Cardiac septum (tissue), 1 donor: ENCODE measurements around the gene RTL5. TPM values are rescaled to one million over a fixed set of nuclear protein-coding genes. Genes with fewer than 3 reads are reported as not detected.

Experiments
- DNase-seq: peaks from one replicate; pipeline ENCODE4 v3.0.0-alpha.2; 2020; ENCODE audit warnings: low spot score
- intact Hi-C: fragments of 100-400 bp; cut with DNase I; formaldehyde crosslinking; loops from one replicate; pipeline ENCODE4 v1.14.0; 2022
- total RNA-seq: library from RNA; stranded (reverse); fragmentation: NEBNext Ultra II Directional; extraction: Animal tissue kit (Norgen Biotek cat#: 25700); gene quantifications from one replicate; pipeline ENCODE4 v1.2.1, GENCODE V29; 2021
- donor health status: DM: no; HTN: no; CAD: no.

Gene RTL5
- total RNA-seq, 1 donor from 2014 or later: 6.3 TPM

DNA sequence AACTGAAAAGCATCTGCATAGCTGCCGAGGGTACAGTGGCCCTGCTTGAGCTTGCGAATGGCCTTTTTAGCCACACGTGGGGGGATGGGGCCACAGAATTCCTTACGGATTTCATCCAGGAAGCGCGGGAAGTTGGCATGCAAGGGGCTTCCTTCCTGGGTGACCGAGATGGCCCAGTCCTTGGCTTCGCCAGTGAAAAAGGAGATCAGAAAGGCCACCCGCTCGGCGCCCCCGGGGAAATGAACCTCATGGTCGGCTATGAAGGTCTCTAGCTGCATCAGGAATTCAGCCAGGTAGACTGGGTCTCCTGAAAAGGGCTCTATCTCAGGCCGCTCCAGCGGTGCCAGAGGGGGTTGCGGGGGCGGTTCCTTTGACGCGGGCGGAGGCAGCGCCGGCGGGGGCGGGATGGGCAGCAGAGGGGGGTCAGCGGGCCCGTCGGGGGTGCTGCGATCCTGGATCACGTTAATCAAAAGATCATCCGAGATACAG is 909 bp downstream of the RTL5 start:
- intact Hi-C loops: loop anchor here (5.0 kb wide), 1 partner anchor 51 kb away; the partner anchor contains the start of gene PIN4
- no peak for DNase-seq

DNA sequence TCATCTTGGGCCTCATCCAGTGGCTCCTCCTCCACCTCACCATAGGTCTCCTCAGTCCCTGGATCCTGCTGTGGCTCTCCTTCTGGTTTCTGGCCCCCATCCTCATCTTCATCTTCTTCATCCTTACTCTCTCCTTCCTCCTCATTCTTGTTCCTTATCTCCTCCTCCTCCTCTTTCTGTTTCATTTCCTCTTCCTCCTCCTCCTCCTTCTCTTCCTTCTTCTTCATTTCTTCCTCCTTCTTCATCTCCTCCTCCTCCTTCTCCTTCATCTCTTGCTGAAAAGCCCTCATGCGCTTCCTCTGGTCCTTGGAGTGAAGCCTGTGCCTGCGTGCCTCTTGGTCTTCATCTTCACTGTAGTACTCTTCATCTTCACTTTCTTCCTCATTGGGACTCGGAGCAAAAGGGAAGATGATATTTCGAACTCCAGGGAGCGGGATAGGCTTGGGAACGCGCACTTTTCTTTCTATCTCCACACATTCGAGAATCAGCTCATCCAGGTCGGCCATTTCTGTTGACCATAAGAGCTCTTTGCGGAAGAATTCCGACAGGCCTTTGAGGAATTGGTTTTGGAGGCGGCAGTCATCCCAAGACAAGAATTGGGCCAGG is 1.5 kb downstream of the RTL5 start:
- intact Hi-C loops: loop anchor here (5.0 kb wide), 1 partner anchor 52 kb away; the partner anchor contains the start of gene PIN4
- DNase-seq: no peak

DNA sequence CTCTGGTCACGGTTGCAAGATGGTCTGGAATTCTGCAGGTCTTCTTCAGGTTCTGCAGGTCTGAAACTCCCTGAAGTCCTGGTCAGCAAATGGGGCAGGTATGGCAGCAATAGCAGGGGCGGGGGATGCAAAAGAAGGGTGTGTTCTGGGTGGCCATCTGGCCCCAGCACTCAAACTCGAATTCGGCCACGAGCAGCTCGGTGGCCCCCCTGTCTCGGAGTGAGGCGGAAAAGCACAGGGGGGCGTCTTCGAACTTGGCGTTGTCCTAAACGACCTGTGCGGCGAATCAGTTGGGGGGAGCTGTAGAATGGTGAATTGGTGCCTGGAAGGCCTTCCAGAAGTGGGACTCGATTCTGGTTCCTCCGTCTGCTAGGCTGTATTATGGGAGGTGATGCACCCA is 2.1 kb downstream of the RTL5 start:
- intact Hi-C loops: loop anchor here (5.0 to 10.0 kb wide), 3 partner anchors 53 to 215 kb away; partner anchors contain the start of genes NHSL2 and PIN4
- DNase-seq: no peak

DNA sequence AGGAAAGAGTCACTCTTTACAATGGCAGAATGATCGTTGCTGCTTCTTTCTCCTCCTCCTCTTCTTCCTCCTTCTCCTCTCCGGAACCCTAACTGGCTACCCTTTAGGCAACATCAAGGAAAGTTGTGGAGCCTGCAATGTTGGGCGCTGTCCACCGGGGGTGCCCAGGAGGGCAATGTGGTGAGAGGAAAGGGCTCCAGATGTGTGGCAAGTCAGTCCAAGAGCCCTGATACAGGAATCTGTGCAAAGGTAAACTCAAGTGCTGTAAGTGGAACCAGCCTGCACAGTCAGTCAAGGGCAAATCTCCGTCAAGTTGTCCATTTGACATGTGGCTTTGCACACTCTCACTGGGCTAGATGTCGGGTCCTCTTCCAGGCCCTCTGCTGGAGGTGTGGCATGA is 2.8 kb downstream of the RTL5 start:
- no peak for DNase-seq
- intact Hi-C loops: loop anchor here (5.0 to 10.0 kb wide), 2 partner anchors 127 to 214 kb away; partner anchors contain the start of gene NHSL2

DNA sequence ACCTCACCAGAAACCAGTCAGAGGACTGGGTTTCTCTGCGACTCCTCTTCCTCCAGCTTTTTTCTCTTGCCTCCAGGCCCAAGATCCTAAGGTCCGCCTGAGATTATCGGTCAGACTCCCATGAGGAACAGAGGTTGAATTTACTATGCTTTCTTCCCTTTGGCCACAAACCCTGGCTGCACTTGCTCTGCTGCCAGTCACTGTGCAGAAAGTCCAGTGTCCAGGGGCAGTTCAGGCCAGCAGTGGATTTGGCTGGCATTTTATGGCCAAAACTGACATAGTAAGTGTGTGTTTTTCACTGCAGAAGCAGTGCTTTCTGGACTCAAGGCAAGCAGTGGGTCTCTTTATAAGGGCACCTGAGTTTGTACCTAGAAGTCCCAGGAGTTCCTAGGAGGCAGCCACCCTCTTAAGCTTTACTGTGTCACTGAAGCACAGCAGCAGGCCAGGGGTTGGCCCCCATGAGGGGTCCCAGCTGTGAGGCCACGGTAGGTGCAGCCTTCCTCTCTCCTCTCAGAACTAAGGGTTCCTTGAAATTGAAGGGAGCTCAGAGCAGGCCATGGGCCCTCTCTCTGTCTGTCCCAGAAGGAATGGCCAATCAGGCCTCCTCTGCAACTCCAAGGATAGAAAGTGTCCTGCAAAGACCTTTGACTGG is 3.4 kb downstream of the RTL5 start:
- no peak for DNase-seq
- intact Hi-C loops: loop anchor here (5.0 to 10.0 kb wide), 2 partner anchors 126 to 214 kb away; partner anchors contain the start of gene NHSL2

DNA sequence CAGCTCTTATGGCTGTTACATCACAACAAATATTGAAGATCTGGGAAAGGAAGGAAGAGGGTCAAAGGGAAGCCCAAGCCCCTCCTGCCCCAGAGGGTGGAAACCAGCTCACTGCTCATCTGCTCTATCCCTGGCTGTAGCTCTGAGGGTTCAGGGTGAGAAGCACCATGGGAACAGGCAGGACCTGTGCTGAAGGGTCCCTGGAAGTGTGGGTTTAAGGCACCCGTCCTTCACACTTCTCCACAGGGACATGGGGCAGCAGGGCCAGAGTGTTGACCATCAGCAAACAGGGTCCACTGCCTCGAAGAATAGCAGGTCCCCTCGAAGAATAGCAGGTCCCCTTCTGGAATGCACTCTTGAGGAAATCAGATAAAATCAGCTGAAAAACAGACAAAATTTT is 4.4 kb downstream of the RTL5 start:
- no peak for DNase-seq
- intact Hi-C loops: loop anchor here (2.0 to 10.0 kb wide), 3 partner anchors 109 to 213 kb away; partner anchors contain the start of gene NHSL2

DNA sequence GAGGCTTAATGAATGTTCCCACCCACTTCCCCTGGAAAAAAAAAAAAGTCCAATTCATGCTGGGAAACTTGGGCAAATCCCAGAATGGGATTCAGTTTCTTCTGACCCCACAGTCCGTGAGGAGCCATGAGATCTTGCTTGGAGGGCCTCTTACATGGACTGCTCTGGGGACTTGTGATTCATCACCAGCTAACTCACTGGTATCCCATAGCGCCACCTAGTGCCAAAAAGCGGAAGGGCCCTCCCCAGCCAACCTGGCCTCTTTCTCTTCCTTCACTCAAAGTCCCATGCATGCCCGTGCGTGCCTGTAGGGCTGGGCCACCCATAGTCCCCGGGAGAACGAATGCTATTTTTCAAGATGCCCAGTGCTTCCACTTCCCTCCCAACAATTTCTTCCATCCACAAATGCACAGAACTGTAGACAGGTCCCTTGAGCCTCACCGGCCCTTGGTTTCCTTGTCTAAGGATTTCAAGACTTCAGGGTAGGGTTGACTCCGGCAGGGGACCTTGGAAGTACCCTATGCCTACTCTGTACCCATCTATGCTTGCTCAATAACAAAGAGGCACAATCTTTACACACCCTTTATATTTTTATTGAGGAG is 5.1 kb downstream of the RTL5 start:
- peak; percentile 92 for DNase-seq
- intact Hi-C loops: loop anchor here (2.0 to 10.0 kb wide), 3 partner anchors 108 to 212 kb away; partner anchors contain the start of gene NHSL2

DNA sequence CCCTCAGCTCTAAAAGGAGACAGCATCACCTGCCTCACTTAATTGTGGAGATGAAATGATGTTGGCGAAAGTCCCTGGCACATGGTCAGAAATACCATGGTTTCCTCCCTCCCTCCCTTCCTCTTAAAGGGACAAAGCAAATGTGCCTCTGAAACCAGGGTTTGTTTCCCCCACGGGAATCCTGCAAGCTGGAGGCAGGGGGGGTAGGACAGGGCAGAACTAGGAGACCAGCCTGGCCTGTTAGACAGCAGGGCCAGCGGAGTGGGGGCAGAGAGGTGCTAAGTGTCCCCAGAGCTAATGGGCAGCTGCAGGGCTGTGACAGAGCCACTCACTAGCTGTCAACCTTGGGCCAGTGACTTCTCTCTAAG is 5.7 kb downstream of the RTL5 start:
- DNase-seq: no peak
- intact Hi-C loops: loop anchor here (2.0 to 10.0 kb wide), 3 partner anchors 107 to 211 kb away; partner anchors contain the start of gene NHSL2

DNA sequence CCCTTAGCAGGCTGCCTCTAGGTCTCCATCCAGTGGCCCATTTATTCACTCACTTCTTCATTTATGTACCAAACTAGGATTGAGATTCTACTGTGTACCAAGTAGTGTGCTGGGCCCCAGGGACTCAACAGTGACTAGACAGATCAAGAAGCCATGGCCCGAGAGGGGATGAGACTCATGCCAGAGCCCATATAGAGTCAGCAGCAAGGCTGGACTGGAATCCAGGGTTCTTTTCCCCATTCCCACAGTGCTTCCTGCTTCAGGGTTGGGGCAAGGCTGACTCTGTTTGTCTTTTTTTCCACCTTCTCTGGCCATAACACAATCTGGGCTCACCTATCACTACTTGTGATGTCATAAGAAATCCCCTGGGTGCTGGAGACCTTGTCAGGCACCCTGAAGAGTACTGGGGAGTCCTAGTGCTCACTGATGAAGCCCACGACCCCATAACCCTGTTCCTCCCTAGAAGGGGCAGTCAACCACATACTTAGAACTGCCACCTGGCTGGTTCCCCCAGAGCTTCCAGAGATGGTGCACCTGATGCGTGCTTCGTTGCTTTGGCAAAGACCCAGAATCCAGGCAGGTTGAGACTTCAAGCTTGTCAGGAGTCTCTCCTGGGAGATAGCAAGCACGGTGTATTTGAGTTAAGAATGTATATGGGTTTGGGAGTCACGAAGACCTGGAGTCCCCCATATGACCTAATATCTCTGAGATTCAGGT is 6.2 kb downstream of the RTL5 start:
- no peak for DNase-seq
- intact Hi-C loops: loop anchor here (2.0 to 10.0 kb wide), 3 partner anchors 107 to 211 kb away; partner anchors contain the start of gene NHSL2

DNA sequence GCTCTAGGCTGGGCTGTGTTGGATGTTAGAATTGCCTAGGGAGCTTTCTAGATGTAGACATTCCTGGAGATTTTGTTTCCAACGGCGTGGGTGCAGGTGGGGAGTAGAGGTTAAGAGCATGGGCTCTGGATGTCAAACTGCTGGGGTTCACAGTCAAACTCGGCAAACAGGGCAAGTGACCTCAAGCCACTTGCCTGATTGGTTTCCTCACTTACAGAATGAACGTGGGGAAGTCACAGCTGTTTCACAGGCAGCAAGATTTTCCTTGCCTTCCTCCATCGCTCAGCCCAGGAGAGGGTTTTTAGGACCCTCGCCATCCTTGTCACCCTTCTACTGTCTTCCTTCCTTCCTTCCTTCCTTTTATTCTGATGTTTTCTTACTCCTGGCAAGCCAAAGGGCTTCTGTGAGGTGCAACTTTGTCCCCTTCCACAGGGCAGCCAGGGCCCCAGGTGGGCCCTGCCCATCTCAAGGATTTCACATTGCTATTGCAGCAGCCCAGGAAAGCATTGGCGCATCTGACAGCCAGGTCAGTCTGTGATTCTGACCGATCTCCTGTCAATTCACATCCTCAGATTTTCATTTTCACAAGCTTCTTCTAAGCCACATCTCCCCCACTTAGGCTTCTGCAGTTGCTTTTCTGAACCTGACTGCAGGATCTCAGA is 7.0 kb downstream of the RTL5 start:
- intact Hi-C loops: loop anchor here (5.0 to 10.0 kb wide), 2 partner anchors 122 to 210 kb away; partner anchors contain the start of gene NHSL2

DNA sequence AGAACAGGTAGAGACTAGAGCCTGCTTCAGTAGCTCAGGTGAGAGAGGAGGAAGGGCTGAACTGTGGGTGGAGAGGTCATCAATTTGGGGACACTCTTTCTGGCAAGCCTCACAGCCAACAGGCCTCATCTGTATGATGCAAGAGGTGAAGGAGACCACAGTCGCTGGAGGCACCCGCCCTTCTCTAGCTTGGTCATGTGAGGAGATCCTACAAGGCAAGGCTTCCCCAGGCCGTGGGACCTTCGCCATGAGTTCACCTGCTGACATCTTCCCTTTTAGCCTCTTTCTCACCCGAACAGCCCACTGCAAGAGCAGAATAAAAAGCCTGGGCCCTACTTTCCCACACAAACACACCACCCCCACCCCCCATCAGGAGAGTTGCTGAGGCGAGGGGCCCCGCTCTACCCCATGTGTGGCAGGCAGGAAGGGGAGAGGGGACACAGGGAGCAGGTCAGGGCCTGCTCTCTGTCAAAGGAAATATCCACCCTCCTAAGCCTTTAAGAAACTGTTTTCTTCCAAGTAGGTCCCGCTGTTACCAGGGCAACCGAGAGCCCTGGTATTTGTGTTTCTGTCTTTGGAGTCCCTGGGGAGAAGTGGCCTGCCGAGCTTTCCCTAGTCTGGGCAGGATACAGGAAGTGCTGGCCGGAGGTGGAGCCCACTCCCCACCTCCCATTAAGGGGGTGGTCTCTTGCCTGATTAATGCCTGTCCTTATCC is 8.1 kb downstream of the RTL5 start:
- intact Hi-C loops: loop anchor here (2.0 to 10.0 kb wide), 2 partner anchors 75 to 209 kb away; partner anchors contain the start of gene NHSL2
- DNase-seq: no peak

More for the DNA sequence above, 7.0 kb downstream of the RTL5 start:
- DNase-seq: no peak

DNA sequence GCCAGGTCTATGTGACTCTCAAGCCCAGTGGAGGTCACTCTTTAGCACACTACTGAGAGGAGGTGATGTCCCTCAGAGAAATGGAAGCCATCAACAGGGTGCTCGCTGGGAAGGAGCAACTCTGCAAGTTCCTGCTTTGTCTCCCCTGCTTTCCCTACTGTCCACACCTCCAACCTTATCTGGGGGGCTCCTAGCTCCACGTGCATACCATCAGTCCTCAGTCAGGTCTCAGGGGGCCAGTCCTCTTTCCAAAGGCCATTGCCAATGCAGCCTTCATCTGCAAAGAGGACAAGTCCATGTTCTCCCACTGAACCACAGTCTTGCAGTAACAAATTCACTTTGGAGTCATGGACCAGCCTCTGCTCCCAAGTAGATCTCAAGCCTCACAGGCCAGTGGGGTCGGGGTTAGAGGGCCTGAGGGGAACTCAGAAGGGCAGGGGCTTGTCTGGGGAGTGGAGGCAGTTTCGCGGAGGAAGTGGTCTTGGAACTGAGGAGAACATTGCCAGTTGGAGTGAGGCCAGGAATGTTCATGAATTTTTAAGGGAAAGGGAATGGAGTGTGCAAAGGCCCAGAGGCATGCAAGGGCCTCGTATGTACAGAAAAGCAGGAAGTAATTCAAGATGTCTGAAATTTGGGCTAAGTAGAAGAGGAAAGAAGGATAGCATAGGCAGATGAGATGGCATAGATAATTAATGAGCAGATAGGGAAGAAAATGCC is 8.9 kb downstream of the RTL5 start:
- intact Hi-C loops: loop anchor here (2.0 to 10.0 kb wide), 2 partner anchors 74 to 208 kb away; partner anchors contain the start of gene NHSL2

DNA sequence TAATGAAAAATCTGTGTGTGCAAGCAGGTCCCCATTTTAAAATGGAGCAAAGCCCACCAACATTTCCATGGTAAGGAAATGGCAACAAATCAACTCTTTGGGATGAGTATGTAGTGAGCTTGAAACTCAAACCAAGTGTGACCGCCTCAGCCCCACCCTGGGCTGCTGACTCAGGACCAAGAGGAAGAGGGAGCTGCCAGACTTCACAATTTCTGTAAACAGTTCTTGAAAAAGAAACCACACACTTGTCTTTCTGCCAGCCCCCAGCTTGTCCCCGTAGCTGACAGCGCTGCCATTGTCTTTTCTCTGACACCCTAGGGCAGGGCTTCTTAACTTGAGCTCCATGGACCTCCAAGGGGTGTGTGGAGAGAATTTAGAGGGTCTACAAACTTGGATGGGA is 10.3 kb downstream of the RTL5 start:
- intact Hi-C loops: loop anchor here (2.0 to 10.0 kb wide), 2 partner anchors 41 to 207 kb away; partner anchors contain the start of gene NHSL2
- DNase-seq: peak; percentile 87

More for the DNA sequence above, 8.9 kb downstream of the RTL5 start:
- no peak for DNase-seq

DNA sequence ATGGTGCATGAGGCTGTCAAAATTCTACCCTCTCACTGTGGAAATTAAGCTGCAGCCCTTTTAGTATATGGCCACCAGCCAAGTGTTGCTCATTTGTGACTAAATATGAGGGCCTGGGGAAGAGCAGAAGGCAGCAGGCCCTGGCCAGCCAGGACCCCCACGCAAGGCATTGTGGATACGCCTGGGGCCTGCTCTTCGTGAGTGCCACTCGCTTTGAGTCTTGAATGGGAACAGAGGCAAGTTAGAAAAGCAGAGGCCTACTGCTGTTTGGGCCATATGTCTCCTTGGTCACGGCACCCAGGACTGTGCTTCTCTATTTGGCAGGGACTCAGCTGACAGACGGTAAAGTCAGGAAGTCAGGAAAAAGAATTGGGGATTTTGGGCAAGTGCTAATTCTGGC is 10.9 kb downstream of the RTL5 start:
- no peak for DNase-seq
- intact Hi-C loops: loop anchor here (2.0 to 10.0 kb wide), 2 partner anchors 40 to 206 kb away; partner anchors contain the start of gene NHSL2

DNA sequence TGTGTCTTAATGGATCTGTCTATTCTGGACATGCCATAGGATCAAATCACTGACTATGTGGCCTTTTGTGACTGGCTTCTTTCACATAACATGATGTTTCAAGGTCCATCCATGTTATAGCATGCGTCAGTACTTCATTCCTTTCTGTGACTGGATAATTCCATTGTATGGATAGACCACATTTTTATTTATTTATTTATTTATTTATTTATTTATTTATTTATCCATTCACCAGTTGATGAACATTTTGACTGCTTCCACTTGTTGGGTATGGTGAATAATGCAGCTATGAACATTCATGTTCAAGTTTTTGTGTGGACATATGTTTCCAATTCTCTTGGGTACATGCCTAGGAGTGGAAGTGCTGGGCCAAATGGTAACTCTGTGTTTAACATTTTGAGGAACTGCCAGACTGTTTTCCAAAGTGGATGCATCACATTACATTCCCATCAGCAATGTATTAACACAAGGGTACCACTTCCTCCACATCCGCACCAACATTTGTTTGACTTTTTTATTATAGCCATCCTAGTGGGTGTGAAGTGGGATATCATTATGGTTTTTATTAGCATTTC is 14.0 kb downstream of the RTL5 start:
- no peak for DNase-seq
- intact Hi-C loops: no loop called here

DNA sequence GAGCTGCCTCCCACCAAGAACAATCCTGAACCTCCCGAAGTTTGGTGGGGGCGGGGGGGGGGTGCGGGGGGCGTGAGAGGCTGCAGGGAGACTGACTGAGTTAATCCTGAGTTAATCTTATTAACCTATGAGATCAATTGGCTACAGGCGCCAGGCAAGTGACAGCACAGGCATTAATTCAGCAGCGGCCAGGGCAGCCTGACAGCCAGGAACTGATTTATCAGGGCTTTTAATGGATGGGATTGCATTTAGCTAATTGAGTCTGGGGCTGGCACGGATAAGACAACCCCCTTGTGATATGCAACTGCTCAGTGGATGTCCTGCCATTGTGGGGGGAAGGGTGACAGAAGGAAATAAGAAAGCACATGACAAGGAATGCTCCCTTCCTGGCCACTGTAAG is 16.3 kb downstream of the RTL5 start:
- intact Hi-C loops: no loop called here
- no peak for DNase-seq

DNA sequence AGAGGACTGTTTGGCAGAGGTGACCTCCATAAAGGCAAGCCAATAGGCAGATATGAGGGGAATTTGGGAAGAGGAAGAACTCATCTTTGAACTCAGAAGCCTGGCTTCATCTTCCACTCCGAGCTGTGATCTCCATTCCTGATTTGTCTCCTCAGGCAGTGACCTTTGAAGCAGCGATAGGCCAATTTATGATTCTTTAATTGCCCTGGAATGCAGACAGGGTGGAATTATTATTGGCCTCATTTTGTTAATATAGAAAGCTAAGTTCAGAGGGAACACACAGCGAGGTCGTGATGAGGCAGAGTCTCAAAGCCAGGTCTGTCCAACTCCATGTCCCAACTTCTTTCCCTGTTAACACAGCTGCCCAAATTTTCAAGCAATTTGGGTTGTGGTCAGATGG is 16.9 kb downstream of the RTL5 start:
- DNase-seq: no peak
- intact Hi-C loops: no loop called here
